Measurements from ENCODE around the gene WDFY3. TPM values are rescaled to one million over a fixed set of nuclear protein-coding genes. Genes with fewer than 3 reads are reported as not detected.

Gene WDFY3
- total and polyA plus RNA-seq, 2 of the 13 experiments (the other 11 are each of a cell fraction or from before 2014, with no cell fraction given) = 16.7 to 24.5 TPM

- intact Hi-C loops (cut with micrococcal nuclease; ENCODE audit: unreplicated experiment) (no loop called here), in situ Hi-C loops (cut with HindIII; ENCODE audit: extremely low pct_ligation_motif_present, low pct_unique_long_range_greater_than_20kb) (no loop called here)
- Histone ChIP-seq H3K27ac (ENCODE audit: extremely low read length, insufficient read depth, low read length) (no peak overlapping the region), H3K36me3 (replicated peaks in 1 of 2; ENCODE audit: control insufficient read depth in 1 of 2, insufficient read depth in 2 of 2, low read length in 2 of 2) (peaks cover 0 to 19% of the 10 kb centered on the region in 2 experiments; a peak in 1 of 5 replicates), H3K27me3 (ENCODE audit: control insufficient read depth in 1 of 2, insufficient read depth in 2 of 2, low read length in 2 of 2) (no peaks in the 10 kb centered on the region), H3K4me3 (replicated peaks in 1 of 3; ENCODE audit: insufficient read depth in 1 of 3, low read depth in 2 of 3, low read length in 3 of 3) (no peak overlapping the region), H3K4me1 (ENCODE audit: insufficient read depth, low read length) (no peaks in the 10 kb centered on the region), H4K20me1 (ENCODE audit: insufficient read depth, low read length) (no peaks in the 10 kb centered on the region), H3K9me3 (ENCODE audit: low read length) (no peaks in the 10 kb centered on the region), H3K79me2 (ENCODE audit: insufficient read depth, low read length) (peaks cover 9% of the 10 kb centered on the region), H3K4me2 (ENCODE audit: low read depth, low read length) (no peak overlapping the region), H3K9ac (ENCODE audit: insufficient read depth, low read depth, low read length) (no peak overlapping the region), H2AFZ (ENCODE audit: low read length) (no peak overlapping the region)
- FAIRE-seq (no peak), DNase-seq (ENCODE audit: low spot score) (no peak), ATAC-seq (no peak)
- TF ChIP-seq ZNF670 (CRISPR knock-in tag; IDR thresholded peaks at IDR 0.05; ENCODE audit: borderline replicate concordance) (no peak), ZNF431 (CRISPR knock-in tag; IDR thresholded peaks at IDR 0.05; ENCODE audit: borderline replicate concordance, low read depth) (no peak)
- BruUV-seq (replicated peaks) = no TSS peak
- CTCF ChIA-PET (ENCODE audit: low intra/inter-chr PET ratio, low total read pairs) = no interaction called here
- 95% methylated on average over 3 of the region's 3 CpGs for WGBS (ENCODE audit: low lambda C conversion rate)
- POLR2A ChIA-PET = interaction anchor here (0.6 kb wide), 1 partner anchor 31 kb away, joined by 3 read pairs; no protein-coding TSS in a partner anchor
These were observed 34.5 kb downstream of the WDFY3 start for GRCh38 chr4:84931961-84932360.

- Histone ChIP-seq H3K27me3 (ENCODE audit: control insufficient read depth in 1 of 2, insufficient read depth in 2 of 2, low read length in 2 of 2) (no peaks in the 10 kb centered on the region), H3K36me3 (replicated peaks in 1 of 2; ENCODE audit: control insufficient read depth in 1 of 2, insufficient read depth in 2 of 2, low read length in 2 of 2) (peaks cover 0 to 19% of the 10 kb centered on the region in 2 experiments; a peak in 1 of 5 replicates), H4K20me1 (ENCODE audit: insufficient read depth, low read length) (no peaks in the 10 kb centered on the region), H3K9ac (ENCODE audit: insufficient read depth, low read depth, low read length) (no peak overlapping the region), H3K27ac (ENCODE audit: extremely low read length, insufficient read depth, low read length) (no peak overlapping the region), H3K79me2 (ENCODE audit: insufficient read depth, low read length) (peaks cover 5% of the 10 kb centered on the region), H3K4me2 (ENCODE audit: low read depth, low read length) (no peak overlapping the region), H3K4me1 (ENCODE audit: insufficient read depth, low read length) (no peaks in the 10 kb centered on the region), H2AFZ (ENCODE audit: low read length) (no peak overlapping the region), H3K9me3 (ENCODE audit: low read length) (no peaks in the 10 kb centered on the region), H3K4me3 (replicated peaks in 1 of 3; ENCODE audit: insufficient read depth in 1 of 3, low read depth in 2 of 3, low read length in 3 of 3) (no peak overlapping the region)
- FAIRE-seq (no peak), ATAC-seq (no peak), DNase-seq (ENCODE audit: low spot score) (no peak)
- WGBS (ENCODE audit: low lambda C conversion rate) = 100% methylated on average over 2 of the region's 2 CpGs
- POLR2A ChIA-PET = no interaction called here
- BruUV-seq (replicated peaks) = no TSS peak
- TF ChIP-seq HOXD1 (CRISPR knock-in tag; IDR thresholded peaks at IDR 0.05) (no peak), ZBTB14 (CRISPR knock-in tag; IDR thresholded peaks at IDR 0.05) (no peak), ZBTB46 (CRISPR knock-in tag; IDR thresholded peaks at IDR 0.05; ENCODE audit: borderline replicate concordance) (no peak), HOXA7 (CRISPR knock-in tag; IDR thresholded peaks at IDR 0.05) (no peak)
- intact Hi-C loops (cut with micrococcal nuclease; ENCODE audit: unreplicated experiment) (no loop called here), in situ Hi-C loops (cut with HindIII; ENCODE audit: extremely low pct_ligation_motif_present, low pct_unique_long_range_greater_than_20kb) (no loop called here)
- CTCF ChIA-PET (ENCODE audit: low intra/inter-chr PET ratio, low total read pairs) = no interaction called here
These were observed 35.2 kb downstream of the WDFY3 start for GRCh38 chr4:84931274-84931673.
